A673 (cell line): ENCODE data around the gene BATF.

ENCODE experiments used
- CTCF ChIP-seq: fragments of 300-800, 200-600 bp; sonication (generic); conservative IDR thresholded peaks from 2 replicates; pipeline ENCODE4 v1.5.1; 2017; ENCODE audit warnings: low read depth, mild to moderate bottlenecking, antibody characterized with exemption, low read length, moderate library complexity, mixed read lengths
- EZH2 ChIP-seq: fragments of 200-600 bp; sonication (generic); IDR thresholded peaks from 2 replicates; pipeline ENCODE4 v1.6.1; 2017; ENCODE audit warnings: borderline replicate concordance, low read depth, mild to moderate bottlenecking, mixed read lengths, antibody characterized with exemption, low read length; ENCODE audit not compliant: poor library complexity, severe bottlenecking

- TF ChIP-seq CTCF = no peak
- TF ChIP-seq EZH2 = no peak
Observed at GRCh38 chr14:75504411-75504810, 17.9 kb upstream of the BATF start.
